SK-N-SH treated with all-trans-retinoic acid at 6 μM for 48 hours (cell line): ENCODE data around the gene MSRB3.

Source experiments
- ATAC-seq: fragments of 200-7000 bp; cut with Tn5 transposase; 3 replicates; pipeline ENCODE4 v1.9.1; 2020; ENCODE audit warnings: mild to moderate bottlenecking, moderate library complexity
- ARNTL ChIP-seq: fragments of 450-650 bp; formaldehyde crosslinking; IDR thresholded peaks from 2 replicates; pipeline ENCODE4 v1.5.0; 2020; ENCODE audit warnings: low read depth, mild to moderate bottlenecking, moderate library complexity, borderline replicate concordance
- BACH2 ChIP-seq: fragments of 250-450 bp; sonication (Bioruptor Pico); IDR thresholded peaks from 2 replicates; pipeline ENCODE4 v1.9.0; 2021; ENCODE audit warnings: mild to moderate bottlenecking, borderline replicate concordance
- CREB5 ChIP-seq: fragments of 250-450 bp; sonication (Bioruptor Pico); IDR thresholded peaks from 2 replicates; pipeline ENCODE4 v1.5.1; 2020; ENCODE audit warnings: low read depth, mild to moderate bottlenecking, moderate library complexity
- CSDC2 ChIP-seq: fragments of 250-450 bp; sonication (Bioruptor Pico); IDR thresholded peaks from 2 replicates; pipeline ENCODE4 v1.5.0; 2020; ENCODE audit warnings: mild to moderate bottlenecking, moderate library complexity
- CSRNP3 ChIP-seq: fragments of 250-450 bp; sonication (Bioruptor Pico); IDR thresholded peaks from 2 replicates; pipeline ENCODE4 v1.5.1; 2021; ENCODE audit warnings: mild to moderate bottlenecking, moderate library complexity
- ESRRG ChIP-seq: fragments of 250-450 bp; sonication (Bioruptor Pico); IDR thresholded peaks from 2 replicates; pipeline ENCODE4 v1.6.1; 2021; ENCODE audit warnings: mild to moderate bottlenecking
- OSR1 ChIP-seq: fragments of 250-450 bp; sonication (Bioruptor Pico); IDR thresholded peaks from 2 replicates; pipeline ENCODE4 v1.8.0; 2022; ENCODE audit warnings: moderate library complexity, mild to moderate bottlenecking, inconsistent platforms
- PATZ1 ChIP-seq: fragments of 250-450 bp; sonication (Bioruptor Pico); IDR thresholded peaks from 2 replicates; pipeline ENCODE4 v1.8.0; 2020; ENCODE audit warnings: mild to moderate bottlenecking, moderate library complexity, borderline replicate concordance
- POU6F1 ChIP-seq: fragments of 250-450 bp; sonication (Bioruptor Pico); IDR thresholded peaks from 2 replicates; pipeline ENCODE4 v1.8.0; 2021; ENCODE audit warnings: low read depth, mild to moderate bottlenecking, moderate library complexity, borderline replicate concordance
- PPARA ChIP-seq: fragments of 250-450 bp; sonication (Bioruptor Pico); IDR thresholded peaks from 2 replicates; pipeline ENCODE4 v1.5.0; 2020; ENCODE audit warnings: mild to moderate bottlenecking, borderline replicate concordance
- SNAI2 ChIP-seq: fragments of 250-450 bp; sonication (Bioruptor Pico); IDR thresholded peaks from 2 replicates; pipeline ENCODE4 v1.5.0; 2020; ENCODE audit warnings: mild to moderate bottlenecking, moderate library complexity
- TCF4 ChIP-seq: fragments of 250-450 bp; sonication (Bioruptor Pico); IDR thresholded peaks from 2 replicates; pipeline ENCODE4 v1.8.0; 2021; ENCODE audit warnings: mild to moderate bottlenecking, moderate library complexity, borderline replicate concordance
- TOX ChIP-seq: fragments of 250-450 bp; sonication (Bioruptor Pico); IDR thresholded peaks from 2 replicates; pipeline ENCODE4 v1.8.0; 2021; ENCODE audit warnings: mild to moderate bottlenecking, moderate library complexity, borderline replicate concordance
- TSHZ2 ChIP-seq: fragments of 250-450 bp; sonication (Bioruptor Pico); IDR thresholded peaks from 2 replicates; pipeline ENCODE4 v1.5.0; 2020; ENCODE audit warnings: mild to moderate bottlenecking, moderate library complexity
- ZC3H10 ChIP-seq: fragments of 250-450 bp; sonication (Bioruptor Pico); IDR thresholded peaks from 2 replicates; pipeline ENCODE4 v1.5.1; 2021; ENCODE audit warnings: mild to moderate bottlenecking, moderate library complexity
- ZFP3 ChIP-seq: fragments of 250-450 bp; sonication (Bioruptor Pico); IDR thresholded peaks from 2 replicates; pipeline ENCODE4 v1.5.0; 2020; ENCODE audit warnings: mild to moderate bottlenecking, moderate library complexity
- ZFP30 ChIP-seq: fragments of 450-650 bp; formaldehyde crosslinking; IDR thresholded peaks from 2 replicates; pipeline ENCODE4 v1.5.0; 2022; ENCODE audit warnings: mild to moderate bottlenecking, moderate library complexity
- ZNF565 ChIP-seq: fragments of 450-650 bp; formaldehyde crosslinking; conservative IDR thresholded peaks from 2 replicates; pipeline ENCODE4 v1.5.0; 2020; ENCODE audit warnings: low read depth, mild to moderate bottlenecking, moderate library complexity
- ZNF70 ChIP-seq: fragments of 450-650 bp; formaldehyde crosslinking; IDR thresholded peaks from 2 replicates; pipeline ENCODE4 v1.5.0; 2020; ENCODE audit warnings: mild to moderate bottlenecking, moderate library complexity

Gene MSRB3

GRCh38 chr12:65257986-65258385 lies 20.5 kb upstream of the MSRB3 start:
- ATAC-seq, result no peak

GRCh38 chr12:65259501-65259900 lies 19.0 kb upstream of the MSRB3 start:
- no peak for ATAC-seq
- no peak for TF ChIP-seq CSRNP3 (CRISPR knock-in tag)
- TF ChIP-seq ZFP3 (CRISPR knock-in tag), result no peak
- no peak for TF ChIP-seq SNAI2
- TF ChIP-seq TOX (CRISPR knock-in tag), result no peak
- no peak for TF ChIP-seq CREB5 (CRISPR knock-in tag)
- TF ChIP-seq ZC3H10 (CRISPR knock-in tag), result no peak
- no peak for TF ChIP-seq CSDC2
- TF ChIP-seq PPARA (CRISPR knock-in tag), result no peak
- no peak for TF ChIP-seq TSHZ2 (CRISPR knock-in tag)
- TF ChIP-seq BACH2, result no peak

More at GRCh38 chr12:65257986-65258385, 20.5 kb upstream of the MSRB3 start:
- TF ChIP-seq TCF4 (CRISPR knock-in tag) (no peak), ARNTL (CRISPR knock-in tag) (no peak), SNAI2 (no peak), CSRNP3 (CRISPR knock-in tag) (no peak), OSR1 (CRISPR knock-in tag) (no peak), CSDC2 (no peak), PPARA (CRISPR knock-in tag) (no peak), POU6F1 (CRISPR knock-in tag) (no peak), ZNF565 (CRISPR knock-in tag) (no peak), ESRRG (CRISPR knock-in tag) (no peak), PATZ1 (CRISPR knock-in tag) (no peak), ZFP30 (CRISPR knock-in tag) (no peak), ZNF70 (CRISPR knock-in tag) (no peak), ZFP3 (CRISPR knock-in tag) (no peak)

GRCh38 chr12:65263777-65264176 lies 14.7 kb upstream of the MSRB3 start:
- ATAC-seq, result no peak
- TF ChIP-seq BACH2, result no peak
- no peak for TF ChIP-seq ZFP30 (CRISPR knock-in tag)
- no peak for TF ChIP-seq OSR1 (CRISPR knock-in tag)
- no peak for TF ChIP-seq ARNTL (CRISPR knock-in tag)
